PFSK-1 (cell line): ENCODE results near the gene CXCL12.

Experiments used
- POLR2AphosphoS5 ChIP-seq: IDR thresholded peaks from 2 replicates; pipeline ENCODE4 v1.6.1; 2012; ENCODE audit warnings: low read depth, mild to moderate bottlenecking, control low read depth, low read length, moderate library complexity
- REST ChIP-seq, 2 experiments: IDR thresholded peaks; 2 replicates each; pipeline versions ENCODE4 v1.6.1 to v1.8.0; 2011 to 2012; ENCODE audit warnings: low read depth in 2 of 2, low read length in 2 of 2, control low read depth in 1 of 2, inconsistent platforms in 1 of 2, mild to moderate bottlenecking in 1 of 2, moderate library complexity in 1 of 2; ENCODE audit not compliant: insufficient read depth in 1 of 2
- SIN3A ChIP-seq: IDR thresholded peaks from 2 replicates; pipeline ENCODE4 v1.6.1; 2012; ENCODE audit warnings: mild to moderate bottlenecking, low read length, moderate library complexity, borderline replicate concordance; ENCODE audit not compliant: insufficient read depth
- TAF1 ChIP-seq: IDR thresholded peaks from 2 replicates; pipeline ENCODE4 v1.6.1; 2012; ENCODE audit warnings: low read length, control low read depth, borderline replicate concordance; ENCODE audit not compliant: insufficient read depth

GRCh38 chr10:44384601-44385025, 284 bp downstream of the CXCL12 start:
- TF ChIP-seq SIN3A: no peak
- TF ChIP-seq REST (IDR thresholded peaks at IDR 0.05; ENCODE audit: insufficient read depth in 1 of 2, low read depth in 2 of 2, low read length in 2 of 2): no peak
- TF ChIP-seq POLR2AphosphoS5: no peak
- TF ChIP-seq TAF1: no peak
